T-helper 1 cell treated with Interleukin-12 subunit alpha and Interleukin-12 subunit beta and Interleukin-4 antibody, amounts not matched to agents 30 μg/mL and 1 μg/mL, for 36 hours (primary cell): ENCODE results near the gene SPIRE2.

Experiments used
- H3K27ac Mint-ChIP-seq: one replicate; pipeline ENCODE4 v1.8.0; 2021; ENCODE audit warnings: mild to moderate bottlenecking, mixed read lengths
- H3K27me3 Mint-ChIP-seq: one replicate; pipeline ENCODE4 v1.8.0; 2021; ENCODE audit warnings: low read depth, mixed read lengths
- H3K36me3 Mint-ChIP-seq: one replicate; pipeline ENCODE4 v1.8.0; 2021; ENCODE audit warnings: low read depth, mixed read lengths
- H3K4me1 Mint-ChIP-seq: one replicate; pipeline ENCODE4 v1.8.0; 2021; ENCODE audit warnings: low read depth, mixed read lengths
- H3K4me3 Mint-ChIP-seq: one replicate; pipeline ENCODE4 v1.8.0; 2021; ENCODE audit warnings: mild to moderate bottlenecking, moderate library complexity, mixed read lengths
- H3K9me3 Mint-ChIP-seq: one replicate; pipeline ENCODE4 v1.8.0; 2021; ENCODE audit warnings: mixed read lengths

Gene SPIRE2

GRCh38 chr16:89842471-89843408 is 14.5 kb downstream of the SPIRE2 start:
- Mint-ChIP-seq H3K4me3 (no peak overlapping the region), H3K36me3 (no peaks in the 10 kb centered on the region), H3K4me1 (peaks cover 10% of the 10 kb centered on the region), H3K9me3 (no peaks in the 10 kb centered on the region), H3K27me3 (no peaks in the 10 kb centered on the region), H3K27ac (no peak overlapping the region)

- Mint-ChIP-seq H3K4me3 (no peak overlapping the region), H3K27ac (no peak overlapping the region), H3K4me1 (peaks cover 10% of the 10 kb centered on the region), H3K36me3 (no peaks in the 10 kb centered on the region), H3K27me3 (no peaks in the 10 kb centered on the region), H3K9me3 (no peaks in the 10 kb centered on the region)
Observed at GRCh38 chr16:89843409-89844350, 15.4 kb downstream of the SPIRE2 start.

- Mint-ChIP-seq H3K4me3 (no peak overlapping the region), H3K9me3 (no peaks in the 10 kb centered on the region), H3K4me1 (peaks cover 11% of the 10 kb centered on the region), H3K27ac (no peak overlapping the region), H3K36me3 (no peaks in the 10 kb centered on the region), H3K27me3 (no peaks in the 10 kb centered on the region)
Observed at GRCh38 chr16:89844739-89845339, 16.6 kb downstream of the SPIRE2 start.

GRCh38 chr16:89845417-89845816 is 17.1 kb downstream of the SPIRE2 start:
- no peaks in the 10 kb centered on the region for H3K36me3 Mint-ChIP-seq
- no peak overlapping the region for H3K4me3 Mint-ChIP-seq
- no peaks in the 10 kb centered on the region for H3K27me3 Mint-ChIP-seq
- no peak overlapping the region for H3K27ac Mint-ChIP-seq
- peaks cover 11% of the 10 kb centered on the region for H3K4me1 Mint-ChIP-seq
- no peaks in the 10 kb centered on the region for H3K9me3 Mint-ChIP-seq

GRCh38 chr16:89847051-89847939 is 19.0 kb downstream of the SPIRE2 start:
- no peak overlapping the region for H3K27ac Mint-ChIP-seq

GRCh38 chr16:89847940-89848297 is 19.6 kb downstream of the SPIRE2 start:
- H3K27me3 Mint-ChIP-seq: no peaks in the 10 kb centered on the region
- H3K36me3 Mint-ChIP-seq: no peaks in the 10 kb centered on the region
- no peak overlapping the region for H3K4me3 Mint-ChIP-seq
- H3K27ac Mint-ChIP-seq: no peak overlapping the region
- H3K4me1 Mint-ChIP-seq: peaks cover 8% of the 10 kb centered on the region
- no peaks in the 10 kb centered on the region for H3K9me3 Mint-ChIP-seq

More at GRCh38 chr16:89847051-89847939, 19.0 kb downstream of the SPIRE2 start:
- Mint-ChIP-seq H3K27me3 (no peaks in the 10 kb centered on the region), H3K9me3 (no peaks in the 10 kb centered on the region), H3K4me1 (peaks cover 7% of the 10 kb centered on the region), H3K4me3 (no peak overlapping the region), H3K36me3 (no peaks in the 10 kb centered on the region)

GRCh38 chr16:89848974-89849373 is 20.7 kb downstream of the SPIRE2 start:
- peaks cover 9% of the 10 kb centered on the region for H3K4me1 Mint-ChIP-seq
- no peaks in the 10 kb centered on the region for H3K27me3 Mint-ChIP-seq
- H3K36me3 Mint-ChIP-seq: no peaks in the 10 kb centered on the region
- H3K4me3 Mint-ChIP-seq: no peak overlapping the region
- no peak overlapping the region for H3K27ac Mint-ChIP-seq
- H3K9me3 Mint-ChIP-seq: no peaks in the 10 kb centered on the region

- Mint-ChIP-seq H3K4me1 (peaks cover 4% of the 10 kb centered on the region), H3K4me3 (no peak overlapping the region), H3K9me3 (no peaks in the 10 kb centered on the region), H3K36me3 (no peaks in the 10 kb centered on the region), H3K27ac (no peak overlapping the region), H3K27me3 (no peaks in the 10 kb centered on the region)
Observed at GRCh38 chr16:89853306-89853993, 25.2 kb downstream of the SPIRE2 start.

- peaks cover 2% of the 10 kb centered on the region for H3K4me1 Mint-ChIP-seq
- no peaks in the 10 kb centered on the region for H3K27me3 Mint-ChIP-seq
- H3K36me3 Mint-ChIP-seq: no peaks in the 10 kb centered on the region
- H3K9me3 Mint-ChIP-seq: no peaks in the 10 kb centered on the region
- H3K4me3 Mint-ChIP-seq: no peak overlapping the region
- no peak overlapping the region for H3K27ac Mint-ChIP-seq
Observed at GRCh38 chr16:89855301-89855945, 27.1 kb downstream of the SPIRE2 start.

GRCh38 chr16:89855986-89856385 is 27.7 kb downstream of the SPIRE2 start:
- Mint-ChIP-seq H3K27ac (no peak overlapping the region), H3K4me3 (no peak overlapping the region), H3K36me3 (no peaks in the 10 kb centered on the region), H3K4me1 (peaks cover 4% of the 10 kb centered on the region), H3K9me3 (no peaks in the 10 kb centered on the region), H3K27me3 (no peaks in the 10 kb centered on the region)

- no peaks in the 10 kb centered on the region for H3K27me3 Mint-ChIP-seq
- no peaks in the 10 kb centered on the region for H3K36me3 Mint-ChIP-seq
- H3K27ac Mint-ChIP-seq: no peak overlapping the region
- H3K4me3 Mint-ChIP-seq: no peak overlapping the region
- H3K9me3 Mint-ChIP-seq: no peaks in the 10 kb centered on the region
- peaks cover 19% of the 10 kb centered on the region for H3K4me1 Mint-ChIP-seq
Observed at GRCh38 chr16:89858973-89859614, 30.8 kb downstream of the SPIRE2 start.

- H3K27me3 Mint-ChIP-seq: no peaks in the 10 kb centered on the region
- no peaks in the 10 kb centered on the region for H3K9me3 Mint-ChIP-seq
- H3K4me1 Mint-ChIP-seq: peaks cover 24% of the 10 kb centered on the region
- no peak overlapping the region for H3K27ac Mint-ChIP-seq
- no peak overlapping the region for H3K4me3 Mint-ChIP-seq
- peaks cover 2% of the 10 kb centered on the region for H3K36me3 Mint-ChIP-seq
Observed at GRCh38 chr16:89859615-89860007, 31.3 kb downstream of the SPIRE2 start.
